B cell (primary cell): Measurements from ENCODE around the gene RBMS3. TPM values are rescaled to one million over a fixed set of nuclear protein-coding genes. Genes with fewer than 3 reads are reported as not detected.

Source experiments
- ATAC-seq: fragments of 200-7000 bp; cut with Tn5 transposase; one replicate; pipeline ENCODE4 v1.10.0; 2021; ENCODE audit warnings: low read depth, mild to moderate bottlenecking, moderate number of reproducible peaks, moderate library complexity
- CTCF ChIA-PET: fragments of 350-600 bp; sonication (Branson Sonifier 250); formaldehyde crosslinking; loops from one replicate; lab custom pipeline; 2021; ENCODE audit warnings: antibody characterized with exemption, inconsistent platforms; lab: Charles Lee
- POLR2A ChIA-PET: fragments of 350-600 bp; sonication (Branson Sonifier 250); formaldehyde crosslinking; loops from one replicate; lab custom pipeline; 2021; ENCODE audit warnings: antibody characterized with exemption; lab: Charles Lee
- DNase-seq: peaks from one replicate; pipeline ENCODE4 v3.0.0; 2013
- H2AFZ ChIP-seq: 2 replicates; pipeline ENCODE4 v1.6.1; 2012; ENCODE audit warnings: mild to moderate bottlenecking, low read depth, low read length; ENCODE audit not compliant: insufficient read depth, poor library complexity, severe bottlenecking
- H3K27ac ChIP-seq, 2 donors: 1 replicate in 1 of 2; 2 replicates in 1 of 2; pipeline ENCODE4 v1.5.1; 2012 to 2013; ENCODE audit warnings: low read length in 2 of 2, mild to moderate bottlenecking in 2 of 2, moderate library complexity in 1 of 2
- H3K27me3 ChIP-seq, 4 experiments: fragments of 200-600 bp in 1 of 4; sonication (generic) in 1 of 4; replicated peaks in 1 of 4; 1 replicate in 2 of 4; 2 replicates in 2 of 4; pipeline versions ENCODE4 v1.6.1 to v1.7.0; 2013 to 2016; ENCODE audit warnings: low read length in 3 of 4, mild to moderate bottlenecking in 2 of 4, mixed read lengths in 1 of 4, moderate library complexity in 1 of 4; ENCODE audit not compliant: insufficient read depth in 4 of 4, control insufficient read depth in 3 of 4; ENCODE audit errors: control extremely low read depth in 1 of 4
- H3K36me3 ChIP-seq, 2 experiments: replicated peaks in 1 of 2; 1 replicate in 1 of 2; 2 replicates in 1 of 2; pipeline versions ENCODE4 v1.6.1 to v1.7.1; 2013; ENCODE audit warnings: low read length in 1 of 2; ENCODE audit not compliant: insufficient read depth in 2 of 2, control insufficient read depth in 1 of 2; ENCODE audit errors: control extremely low read depth in 1 of 2, extremely low read depth in 1 of 2
- H3K4me1 ChIP-seq, 2 donors: fragments of 200-600 bp in 1 of 2; sonication (generic) in 1 of 2; 1 replicate in 1 of 2; 2 replicates in 1 of 2; pipeline versions ENCODE4 v1.5.1 to v1.6.1; 2013 to 2017; ENCODE audit warnings: low read length in 2 of 2; ENCODE audit not compliant: control insufficient read depth in 2 of 2, insufficient read depth in 2 of 2
- H3K4me2 ChIP-seq: replicated peaks from 2 replicates; pipeline ENCODE3; 2012; ENCODE audit warnings: mild to moderate bottlenecking, low read depth, low read length; ENCODE audit not compliant: poor library complexity, severe bottlenecking
- H3K4me3 ChIP-seq, 5 experiments: fragments of 200-600 bp in 1 of 5; sonication (generic) in 1 of 5; 1 replicate in 3 of 5; 2 replicates in 2 of 5; pipeline versions ENCODE4 v1.5.1 to v1.7.0; 2011 to 2016; ENCODE audit warnings: low read length in 4 of 5, mild to moderate bottlenecking in 4 of 5, low read depth in 2 of 5, control low read depth in 1 of 5, moderate library complexity in 1 of 5; ENCODE audit not compliant: insufficient read depth in 1 of 5; ENCODE audit errors: control extremely low read depth in 1 of 5, extremely low read depth in 1 of 5
- H3K79me2 ChIP-seq: fragments of 200-600 bp; sonication (generic); one replicate; pipeline ENCODE4 v1.6.0; 2016; ENCODE audit warnings: low read length; ENCODE audit not compliant: control insufficient read depth, insufficient read depth
- H3K9ac ChIP-seq: fragments of 200-600 bp; sonication (generic); 2 replicates; pipeline ENCODE4 v1.6.1; 2017; ENCODE audit warnings: mild to moderate bottlenecking, low read length, moderate library complexity
- H3K9me3 ChIP-seq, 3 donors: one replicate each; pipeline versions ENCODE4 v1.6.1 to v1.7.1; 2013; ENCODE audit warnings: low read length in 2 of 3; ENCODE audit not compliant: control insufficient read depth in 2 of 3, insufficient read depth in 1 of 3; ENCODE audit errors: control extremely low read depth in 1 of 3
- H4K20me1 ChIP-seq: 2 replicates; pipeline ENCODE4 v1.6.0; 2012; ENCODE audit warnings: mild to moderate bottlenecking, low read length; ENCODE audit not compliant: insufficient read depth, control insufficient read depth, poor library complexity, severe bottlenecking
- H3K27ac Mint-ChIP-seq: one replicate; pipeline ENCODE4 v1.8.0; 2021; ENCODE audit warnings: mixed read lengths
- H3K27me3 Mint-ChIP-seq: one replicate; pipeline ENCODE4 v1.8.0; 2021; ENCODE audit warnings: mixed read lengths
- H3K4me1 Mint-ChIP-seq: one replicate; pipeline ENCODE4 v1.8.0; 2021; ENCODE audit warnings: mixed read lengths
- H3K4me3 Mint-ChIP-seq: one replicate; pipeline ENCODE4 v1.8.0; 2021; ENCODE audit warnings: mixed read lengths
- H3K9me3 Mint-ChIP-seq: one replicate; pipeline ENCODE4 v1.8.0; 2022; ENCODE audit warnings: mixed read lengths; ENCODE audit not compliant: insufficient read depth
- CTCF ChIP-seq: fragments of 200-600 bp; IDR thresholded peaks from one replicate; pipeline ENCODE4 v1.8.0; 2022; ENCODE audit warnings: antibody characterized with exemption, mild to moderate bottlenecking
- EZH2 ChIP-seq: IDR thresholded peaks from 2 replicates; pipeline ENCODE4 v1.6.1; 2012; ENCODE audit warnings: borderline replicate concordance, low read depth, mild to moderate bottlenecking, moderate library complexity, low read length; ENCODE audit not compliant: insufficient read depth, poor library complexity, severe bottlenecking
- WGBS: methylation state at CpG from one replicate; pipeline ENCODE4 v1.1.5; 2013; ENCODE audit warnings: missing lambda C conversion rate; ENCODE audit not compliant: insufficient coverage; 5-methylcytosine and 5-hydroxymethylcytosine counted together
- intact Hi-C: fragments of 100-400 bp; cut with micrococcal nuclease; formaldehyde crosslinking; loops from one replicate; pipeline ENCODE4 v1.10.0; 2022
- polyA plus RNA-seq: library from polyadenylated mRNA; depleted of rRNA; stranded (reverse); fragments of >200 nt; gene quantifications from 2 replicates; pipeline ENCODE4 v1.2.3, GENCODE V29; 2012
- total RNA-seq, 2 donors: library from RNA; stranded (reverse); fragments of 120-200 nt in 1 of 2; gene quantifications; 1 replicate in 1 of 2; 2 replicates in 1 of 2; pipeline versions ENCODE4 v1.2.3 to v1.2.4, GENCODE V29; 2013 to 2022

The RBMS3 gene
- total and polyA plus RNA-seq, 2 donors (not counting 1 experiment from before 2014, with no cell fraction given) = not detected

DNA sequence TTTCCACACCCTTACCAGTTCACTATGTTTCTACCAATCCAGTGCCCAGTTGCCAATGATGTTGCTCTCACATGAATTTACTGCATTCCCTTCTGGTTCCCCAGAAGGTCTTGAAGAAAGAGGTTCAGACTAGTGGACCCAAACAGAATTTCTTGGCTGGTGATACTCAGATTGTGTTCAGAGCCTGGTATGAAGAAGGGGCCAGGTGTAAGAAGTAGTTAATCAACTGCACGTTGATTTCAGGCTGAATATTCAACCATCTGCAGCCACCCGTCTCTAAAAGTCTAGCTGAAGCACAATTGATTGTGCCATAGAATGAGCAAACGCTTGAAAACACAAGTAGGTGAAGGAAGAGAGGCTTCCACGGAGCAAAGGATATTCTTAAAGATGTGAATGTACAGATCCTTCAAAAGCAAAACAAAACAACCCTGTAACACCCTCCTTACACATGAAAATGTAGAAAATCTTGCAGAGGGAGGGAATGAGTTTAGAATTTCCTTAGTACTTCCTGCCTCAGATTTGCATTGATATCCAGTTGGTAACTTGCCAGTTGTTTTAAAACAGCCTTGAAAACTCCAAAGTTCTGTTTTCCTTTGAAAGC, 4.7 kb downstream of the RBMS3 start:
- WGBS = no CpG with 5 or more reads among the region's 4 CpGs
- peaks cover 0 to 3% (median 0%) of the 10 kb centered on the region in 4 experiments for H3K27me3 ChIP-seq
- H3K4me2 ChIP-seq = no peak overlapping the region
- CTCF ChIA-PET = no interaction called here
- no peaks in the 10 kb centered on the region for H4K20me1 ChIP-seq
- no peak overlapping the region for H3K4me3 Mint-ChIP-seq
- no peak overlapping the region for H3K4me3 ChIP-seq
- peaks cover 20% of the 10 kb centered on the region for H3K4me1 Mint-ChIP-seq
- H2AFZ ChIP-seq = no peak overlapping the region
- DNase-seq (no peak), ATAC-seq (no peak)
- H3K79me2 ChIP-seq = no peaks in the 10 kb centered on the region
- no peak overlapping the region for H3K9ac ChIP-seq
- H3K27ac Mint-ChIP-seq = no peak overlapping the region
- H3K9me3 ChIP-seq = no peaks in the 10 kb centered on the region
- intact Hi-C loops = no loop called here
- peaks cover 25% of the 10 kb centered on the region for H3K27me3 Mint-ChIP-seq
- no peaks in the 10 kb centered on the region for H3K36me3 ChIP-seq
- POLR2A ChIA-PET = no interaction called here
- peaks cover 11 to 18% of the 10 kb centered on the region in 2 donors for H3K4me1 ChIP-seq
- H3K9me3 Mint-ChIP-seq = no peaks in the 10 kb centered on the region
- no peak overlapping the region for H3K27ac ChIP-seq
- TF ChIP-seq CTCF (no peak), EZH2 (no peak)

- H3K36me3 ChIP-seq = no peaks in the 10 kb centered on the region
- H2AFZ ChIP-seq = no peak overlapping the region
- H3K4me3 ChIP-seq = no peak overlapping the region
- H3K9ac ChIP-seq = no peak overlapping the region
- H3K27ac ChIP-seq = no peak overlapping the region
- Mint-ChIP-seq H3K4me3 (no peak overlapping the region), H3K27ac (no peak overlapping the region), H3K4me1 (peaks cover 10% of the 10 kb centered on the region), H3K9me3 (no peaks in the 10 kb centered on the region), H3K27me3 (peaks cover 18% of the 10 kb centered on the region)
- intact Hi-C loops = no loop called here
- no peaks in the 10 kb centered on the region for H3K9me3 ChIP-seq
- no peaks in the 10 kb centered on the region for H4K20me1 ChIP-seq
- ATAC-seq (no peak), DNase-seq (no peak)
- H3K79me2 ChIP-seq = no peaks in the 10 kb centered on the region
- H3K27me3 ChIP-seq = peaks cover 0 to under 1% (median 0%) of the 10 kb centered on the region in 4 experiments
- TF ChIP-seq CTCF (no peak), EZH2 (no peak)
- peaks cover 5 to 9% of the 10 kb centered on the region in 2 donors for H3K4me1 ChIP-seq
- ChIA-PET POLR2A (no interaction called here), CTCF (no interaction called here)
- 89% methylated on average over 1 of the region's 5 CpGs for WGBS
- no peak overlapping the region for H3K4me2 ChIP-seq
Observed at GRCh38 chr3:29286478-29287240, 5.8 kb downstream of the RBMS3 start.
